Nephron (organoid): ENCODE measurements around the gene PTPRG.

ENCODE experiments used
- H3K27ac Mint-ChIP-seq, 3 experiments: 2 replicates each; pipeline ENCODE4 v1.8.0; 2020; ENCODE audit warnings: mixed read lengths in 3 of 3, mild to moderate bottlenecking in 2 of 3, moderate library complexity in 1 of 3
- H3K27me3 Mint-ChIP-seq: 2 replicates; pipeline ENCODE4 v1.8.0; 2021; ENCODE audit warnings: low read depth, mild to moderate bottlenecking, moderate library complexity, mixed read lengths
- H3K36me3 Mint-ChIP-seq: 2 replicates; pipeline ENCODE4 v1.8.0; 2020; ENCODE audit warnings: low read depth, mixed read lengths
- H3K4me1 Mint-ChIP-seq: 2 replicates; pipeline ENCODE4 v1.8.0; 2020; ENCODE audit warnings: mixed read lengths
- H3K4me3 Mint-ChIP-seq, 3 experiments: 2 replicates each; pipeline ENCODE4 v1.8.0; 2020; ENCODE audit warnings: mild to moderate bottlenecking in 3 of 3, mixed read lengths in 3 of 3, moderate library complexity in 2 of 3
- H3K9me3 Mint-ChIP-seq: 2 replicates; pipeline ENCODE4 v1.8.0; 2020; ENCODE audit warnings: mixed read lengths
- CTCF ChIP-seq, 3 experiments: fragments of 200-600 bp; sonication (generic); IDR thresholded peaks; one replicate each; pipeline ENCODE4 v1.5.0; 2021; ENCODE audit warnings: antibody characterized with exemption in 3 of 3; ENCODE audit not compliant: unreplicated experiment in 3 of 3

Gene PTPRG

GRCh38 chr3:61802772-61803171, 241.4 kb downstream of the PTPRG start:
- no peaks in the 10 kb centered on the region for H3K9me3 Mint-ChIP-seq
- H3K27ac Mint-ChIP-seq = no peak overlapping the region
- peaks cover 26% of the 10 kb centered on the region for H3K4me1 Mint-ChIP-seq
- TF ChIP-seq CTCF (IDR thresholded peaks at IDR 0.05; ENCODE audit: unreplicated experiment in 3 of 3) = no peak
- no peak overlapping the region for H3K4me3 Mint-ChIP-seq
- peaks cover 5% of the 10 kb centered on the region for H3K36me3 Mint-ChIP-seq
- no peaks in the 10 kb centered on the region for H3K27me3 Mint-ChIP-seq

GRCh38 chr3:61803983-61804382, 242.6 kb downstream of the PTPRG start:
- Mint-ChIP-seq H3K27ac (no peak overlapping the region), H3K4me1 (peaks cover 37% of the 10 kb centered on the region), H3K4me3 (no peak overlapping the region), H3K36me3 (peaks cover 5% of the 10 kb centered on the region), H3K9me3 (no peaks in the 10 kb centered on the region), H3K27me3 (no peaks in the 10 kb centered on the region)
- no peak for TF ChIP-seq CTCF (IDR thresholded peaks at IDR 0.05; ENCODE audit: unreplicated experiment in 3 of 3)

- H3K27ac Mint-ChIP-seq = peak overlapping the region in 2 of 3 experiments; percentile 5 to 15
- H3K4me3 Mint-ChIP-seq = no peak overlapping the region
- H3K36me3 Mint-ChIP-seq = peaks cover 5% of the 10 kb centered on the region
- no peak for TF ChIP-seq CTCF (IDR thresholded peaks at IDR 0.05; ENCODE audit: unreplicated experiment in 3 of 3)
- H3K27me3 Mint-ChIP-seq = no peaks in the 10 kb centered on the region
- H3K9me3 Mint-ChIP-seq = no peaks in the 10 kb centered on the region
- peaks cover 44% of the 10 kb centered on the region for H3K4me1 Mint-ChIP-seq
Observed at GRCh38 chr3:61804782-61805181, 243.4 kb downstream of the PTPRG start.

GRCh38 chr3:61805510-61806080, 244.2 kb downstream of the PTPRG start:
- no peak for TF ChIP-seq CTCF (IDR thresholded peaks at IDR 0.05; ENCODE audit: unreplicated experiment in 3 of 3)
- H3K9me3 Mint-ChIP-seq = no peaks in the 10 kb centered on the region
- H3K4me1 Mint-ChIP-seq = peaks cover 50% of the 10 kb centered on the region
- no peak overlapping the region for H3K4me3 Mint-ChIP-seq
- H3K27ac Mint-ChIP-seq = peak overlapping the region in 1 of 3 experiments; percentile 8
- no peaks in the 10 kb centered on the region for H3K27me3 Mint-ChIP-seq
- no peaks in the 10 kb centered on the region for H3K36me3 Mint-ChIP-seq

GRCh38 chr3:61806810-61807209, 245.4 kb downstream of the PTPRG start:
- no peak for TF ChIP-seq CTCF (IDR thresholded peaks at IDR 0.05; ENCODE audit: unreplicated experiment in 3 of 3)
- Mint-ChIP-seq H3K9me3 (no peaks in the 10 kb centered on the region), H3K27me3 (no peaks in the 10 kb centered on the region), H3K27ac (peak overlapping the region in 2 of 3 experiments; percentile 15 to 41), H3K36me3 (no peaks in the 10 kb centered on the region), H3K4me1 (peaks cover 58% of the 10 kb centered on the region), H3K4me3 (no peak overlapping the region)

- Mint-ChIP-seq H3K27ac (peak overlapping the region in 2 of 3 experiments; percentile 74 to 82), H3K36me3 (no peaks in the 10 kb centered on the region), H3K4me3 (no peak overlapping the region), H3K27me3 (no peaks in the 10 kb centered on the region), H3K4me1 (peaks cover 60% of the 10 kb centered on the region), H3K9me3 (no peaks in the 10 kb centered on the region)
- TF ChIP-seq CTCF (IDR thresholded peaks at IDR 0.05; ENCODE audit: unreplicated experiment in 3 of 3) = no peak
Observed at GRCh38 chr3:61807865-61808276, 246.5 kb downstream of the PTPRG start.
